ENCODE measurements around the gene RBM42. TPM values are rescaled to one million over a fixed set of nuclear protein-coding genes. Genes with fewer than 3 reads are reported as not detected.
A peak's percentile ranks its signal among the peaks of the same experiment; 100 is the strongest.

Gene RBM42
- total and polyA plus RNA-seq, 2 of the 13 experiments (the other 11 are each of a cell fraction or from before 2014, with no cell fraction given): 27.2 to 55.3 TPM

GRCh38 chr19:35648017-35648961 is 19.5 kb downstream of the RBM42 start, which contains the start of gene COX6B1 (continued):
- TF ChIP-seq MED13 (CRISPR knock-in tag; IDR thresholded peaks at IDR 0.05) (no peak), XRCC5 (optimal IDR thresholded peaks at IDR 0.05; ENCODE audit: low read length) (peak; percentile 70), DMAP1 (CRISPR knock-in tag; IDR thresholded peaks at IDR 0.05) (0 out of 2 replicates have a peak, but pooled peaks have one; percentile 29), TOPORS (CRISPR knock-in tag; IDR thresholded peaks at IDR 0.05) (no peak), ZNF800 (CRISPR knock-in tag; IDR thresholded peaks at IDR 0.05) (peak; percentile 39; the same call in 1 of the 2 replicates), NFKB2 (CRISPR knock-in tag; IDR thresholded peaks at IDR 0.05; ENCODE audit: borderline replicate concordance) (peak; percentile 51; the same call in 1 of the 2 replicates), ZSCAN30 (CRISPR knock-in tag; IDR thresholded peaks at IDR 0.05) (no peak), ZNF549 (CRISPR knock-in tag; IDR thresholded peaks at IDR 0.05) (no peak), E2F1 (CRISPR knock-in tag; IDR thresholded peaks at IDR 0.05) (peak; percentile 26; the same call in 1 of the 2 replicates), SUZ12 (IDR thresholded peaks at IDR 0.05; ENCODE audit: low read depth, low read length) (no peak), TMF1 (CRISPR knock-in tag; IDR thresholded peaks at IDR 0.05; ENCODE audit: low read depth) (no peak), NFRKB (IDR thresholded peaks at IDR 0.05) (no peak), ZFX (CRISPR knock-in tag; IDR thresholded peaks at IDR 0.05; ENCODE audit: low read depth) (peak; percentile 68), SOX5 (CRISPR knock-in tag; IDR thresholded peaks at IDR 0.05; ENCODE audit: borderline replicate concordance) (no peak; the same call in 1 of the 2 replicates), MED1 (CRISPR knock-in tag; IDR thresholded peaks at IDR 0.05) (peak; percentile 39; the same call in 1 of the 2 replicates), SMAD9 (CRISPR knock-in tag; IDR thresholded peaks at IDR 0.05) (no peak), ZNF34 (CRISPR knock-in tag; IDR thresholded peaks at IDR 0.05; ENCODE audit: borderline replicate concordance) (no peak), GZF1 (CRISPR knock-in tag; IDR thresholded peaks at IDR 0.05) (peak; percentile 39; the same call in 1 of the 2 replicates), GABPA (IDR thresholded peaks at IDR 0.05; ENCODE audit: low read depth, low read length) (peak; percentile 87), GABPA (CRISPR knock-in tag; IDR thresholded peaks at IDR 0.05; ENCODE audit: low read depth) (peak; percentile 96), PCBP1 (IDR thresholded peaks at IDR 0.05; ENCODE audit: borderline replicate concordance, low read depth, low read length) (no peak), HNRNPLL (IDR thresholded peaks at IDR 0.05; ENCODE audit: low read depth, low read length, poor library complexity, severe bottlenecking) (peak; percentile 28), PITX1 (CRISPR knock-in tag; IDR thresholded peaks at IDR 0.05) (0 out of 2 replicates have a peak, but pooled peaks have one; percentile 21), RBM39 (IDR thresholded peaks at IDR 0.05; ENCODE audit: low read depth, low read length, poor library complexity, severe bottlenecking) (peak; percentile 61), ZNF329 (CRISPR knock-in tag; IDR thresholded peaks at IDR 0.05; ENCODE audit: low read depth) (no peak), NFE2L2 (IDR thresholded peaks at IDR 0.05; ENCODE audit: low read length) (no peak), TGIF2 (CRISPR knock-in tag; IDR thresholded peaks at IDR 0.05) (peak; percentile 9; the same call in 1 of the 2 replicates), ZNF234 (CRISPR knock-in tag; conservative IDR thresholded peaks at IDR 0.05) (0 out of 2 replicates have a peak, but pooled peaks have one; percentile 26), ZNF556 (CRISPR knock-in tag; IDR thresholded peaks at IDR 0.05; ENCODE audit: borderline replicate concordance) (no peak; the same call in 1 of the 2 replicates), ISL2 (CRISPR knock-in tag; IDR thresholded peaks at IDR 0.05) (no peak), SAP130 (CRISPR knock-in tag; IDR thresholded peaks at IDR 0.05; ENCODE audit: low read depth) (peak; percentile 93)
